Measurements from ENCODE around the gene UGGT1. TPM values are rescaled to one million over a fixed set of nuclear protein-coding genes. Genes with fewer than 3 reads are reported as not detected.

UGGT1 gene
- total RNA-seq, 1 experiment from 2014 or later = 55.9 TPM

GRCh38 chr2:128058114-128058513, 32.9 kb upstream of the UGGT1 start:
- Histone ChIP-seq H4K91ac (ENCODE audit: insufficient read length, low read depth, low read length) (no peak overlapping the region), H3K9me3 (ENCODE audit: control insufficient read depth, low read depth, low read length) (no peaks in the 10 kb centered on the region), H3K23me2 (ENCODE audit: insufficient read length, low read depth, low read length, poor library complexity, severe bottlenecking) (no peaks in the 10 kb centered on the region), H2BK120ac (ENCODE audit: low read depth, low read length, poor library complexity, severe bottlenecking) (no peak overlapping the region), H2BK12ac (ENCODE audit: insufficient read length, low read depth, low read length) (no peak overlapping the region), H3K27me3 (ENCODE audit: insufficient read depth, low read length) (no peaks in the 10 kb centered on the region), H3K56ac (ENCODE audit: insufficient read length, low read depth, low read length) (no peak overlapping the region), H2AFZ (ENCODE audit: low read length) (no peak overlapping the region), H2BK20ac (ENCODE audit: low read depth, low read length, poor library complexity, severe bottlenecking) (no peak overlapping the region), H3T11ph (ENCODE audit: low read length) (no peak overlapping the region), H3K4ac (ENCODE audit: low read depth, low read length) (no peak overlapping the region), H2BK15ac (ENCODE audit: low read depth, low read length) (no peak overlapping the region), H3K14ac (ENCODE audit: insufficient read depth, low read length) (no peak overlapping the region), H3K79me2 (ENCODE audit: insufficient read depth, low read length) (no peaks in the 10 kb centered on the region), H4K5ac (ENCODE audit: insufficient read length, low read depth, low read length) (no peak overlapping the region), H3K9ac (ENCODE audit: extremely low read depth, insufficient read length, low read length) (no peak overlapping the region), H3K27ac (ENCODE audit: insufficient read length, low read depth, low read length) (no peak overlapping the region), H3K4me1 (ENCODE audit: insufficient read depth, low read length) (no peaks in the 10 kb centered on the region), H3K4me2 (ENCODE audit: insufficient read depth, insufficient read length, low read length) (no peak overlapping the region), H3K79me1 (ENCODE audit: insufficient read depth, low read depth, low read length, poor library complexity, severe bottlenecking) (no peaks in the 10 kb centered on the region), H3K18ac (ENCODE audit: insufficient read length, low read depth, low read length) (no peak overlapping the region), H2BK5ac (ENCODE audit: insufficient read length, low read length) (no peak overlapping the region), H3K23ac (ENCODE audit: insufficient read length, low read depth, low read length) (no peak overlapping the region), H4K8ac (replicated peaks; ENCODE audit: insufficient read length, low read depth, low read length) (no peak overlapping the region), H2AK5ac (ENCODE audit: insufficient read length, low read length) (no peak overlapping the region), H4K20me1 (ENCODE audit: control insufficient read depth, insufficient read depth, insufficient read length) (no peaks in the 10 kb centered on the region)
- DNase-seq = no peak
- no peak overlapping the region for H3K4me3 Mint-ChIP-seq
- H3K36me3 Mint-ChIP-seq (ENCODE audit: insufficient read depth in 1 of 3, low read depth in 3 of 3) = no peaks in the 10 kb centered on the region
- peaks cover 2% of the 10 kb centered on the region; the same call in 1 of the 2 replicates for H3K27me3 Mint-ChIP-seq (ENCODE audit: low read depth)
- H3K4me1 Mint-ChIP-seq = peaks cover 5 to 8% of the 10 kb centered on the region in 2 experiments
- H3K9me3 Mint-ChIP-seq = peaks cover 0 to 2% of the 10 kb centered on the region in 2 experiments; a peak in 2 of 5 replicates
- no CpG with 5 or more reads among the region's 2 CpGs for whole genome bisulfite sequencing (ENCODE audit: extremely low coverage, insufficient read length, low lambda C conversion rate)
- TF ChIP-seq CTCF (conservative IDR thresholded peaks at IDR 0.05) = no peak
- no peak overlapping the region for H3K27ac Mint-ChIP-seq

Measured in H9 (cell line).